Lower lobe of right lung (tissue), 2 donors: ENCODE data around the gene AMZ1. TPM values are rescaled to one million over a fixed set of nuclear protein-coding genes. Genes with fewer than 3 reads are reported as not detected.
A peak's percentile ranks its signal among the peaks of the same experiment; 100 is the strongest.

Experiments used
- ATAC-seq, 2 donors: fragments of 200-7000 bp; cut with Tn5 transposase; one replicate each; pipeline ENCODE4 v1.9.1; 2020 to 2022; ENCODE audit warnings: mild to moderate bottlenecking in 2 of 2, moderate library complexity in 2 of 2
- DNase-seq: peaks from one replicate; pipeline ENCODE4 v3.0.0-alpha.2; 2020
- H3K27ac ChIP-seq: fragments of 200-600 bp; one replicate; pipeline ENCODE4 v1.8.0; 2022
- H3K27me3 ChIP-seq: fragments of 200-600 bp; one replicate; pipeline ENCODE4 v1.8.0; 2022; ENCODE audit warnings: low read depth
- H3K36me3 ChIP-seq: fragments of 200-600 bp; one replicate; pipeline ENCODE4 v1.8.0; 2022; ENCODE audit warnings: mild to moderate bottlenecking
- H3K4me1 ChIP-seq: fragments of 200-600 bp; one replicate; pipeline ENCODE4 v1.8.0; 2022
- H3K4me3 ChIP-seq: fragments of 200-600 bp; one replicate; pipeline ENCODE4 v1.8.0; 2022; ENCODE audit warnings: mild to moderate bottlenecking
- H3K9me3 ChIP-seq: fragments of 200-600 bp; one replicate; pipeline ENCODE4 v1.8.0; 2022
- intact Hi-C: fragments of 100-400 bp; cut with DNase I; formaldehyde crosslinking; loops from one replicate; pipeline ENCODE4 v1.11.0; 2022
- total RNA-seq: library from RNA; stranded (reverse); fragmentation: NEBNext Ultra II Directional; extraction: Animal tissue kit (Norgen Biotek cat#: 25700); gene quantifications from one replicate; pipeline ENCODE4 v1.2.1, GENCODE V29; 2021
- TF ChIP-seq, protein P1 (sequence below): fragments of 200-600 bp; IDR thresholded peaks from one replicate; pipeline ENCODE4 v1.8.0; 2022; ENCODE audit warnings: antibody characterized with exemption, mild to moderate bottlenecking
- donor health status: DM: no; HTN: yes; CAD: no; lungs with severe emphysema.

AMZ1 gene
- total RNA-seq, 1 donor from 2014 or later, result 0.47 TPM

- peaks cover 56% of the 10 kb centered on the region for H3K4me1 ChIP-seq
- intact Hi-C loops, result no loop called here
- H3K27ac ChIP-seq, result peak overlapping the region; percentile 68
- H3K4me3 ChIP-seq, result no peak overlapping the region
- ATAC-seq (peak; percentile 73 to 83), DNase-seq (no peak)
- H3K9me3 ChIP-seq, result no peaks in the 10 kb centered on the region
- no peaks in the 10 kb centered on the region for H3K36me3 ChIP-seq
- H3K27me3 ChIP-seq, result no peaks in the 10 kb centered on the region
- TF ChIP-seq, protein P1, sequence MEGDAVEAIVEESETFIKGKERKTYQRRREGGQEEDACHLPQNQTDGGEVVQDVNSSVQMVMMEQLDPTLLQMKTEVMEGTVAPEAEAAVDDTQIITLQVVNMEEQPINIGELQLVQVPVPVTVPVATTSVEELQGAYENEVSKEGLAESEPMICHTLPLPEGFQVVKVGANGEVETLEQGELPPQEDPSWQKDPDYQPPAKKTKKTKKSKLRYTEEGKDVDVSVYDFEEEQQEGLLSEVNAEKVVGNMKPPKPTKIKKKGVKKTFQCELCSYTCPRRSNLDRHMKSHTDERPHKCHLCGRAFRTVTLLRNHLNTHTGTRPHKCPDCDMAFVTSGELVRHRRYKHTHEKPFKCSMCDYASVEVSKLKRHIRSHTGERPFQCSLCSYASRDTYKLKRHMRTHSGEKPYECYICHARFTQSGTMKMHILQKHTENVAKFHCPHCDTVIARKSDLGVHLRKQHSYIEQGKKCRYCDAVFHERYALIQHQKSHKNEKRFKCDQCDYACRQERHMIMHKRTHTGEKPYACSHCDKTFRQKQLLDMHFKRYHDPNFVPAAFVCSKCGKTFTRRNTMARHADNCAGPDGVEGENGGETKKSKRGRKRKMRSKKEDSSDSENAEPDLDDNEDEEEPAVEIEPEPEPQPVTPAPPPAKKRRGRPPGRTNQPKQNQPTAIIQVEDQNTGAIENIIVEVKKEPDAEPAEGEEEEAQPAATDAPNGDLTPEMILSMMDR, result no peak
Observed at GRCh38 chr7:2757904-2758672, 70.1 kb downstream of the AMZ1 start.

- DNase-seq (no peak), ATAC-seq (no peak)
- peak overlapping the region; percentile 68 for H3K27ac ChIP-seq
- no peaks in the 10 kb centered on the region for H3K27me3 ChIP-seq
- TF ChIP-seq, protein P1, result no peak
- peaks cover 64% of the 10 kb centered on the region for H3K4me1 ChIP-seq
- intact Hi-C loops, result no loop called here
- no peak overlapping the region for H3K4me3 ChIP-seq
- no peaks in the 10 kb centered on the region for H3K36me3 ChIP-seq
- H3K9me3 ChIP-seq, result no peaks in the 10 kb centered on the region
Observed at GRCh38 chr7:2758673-2759616, 70.9 kb downstream of the AMZ1 start.

- H3K9me3 ChIP-seq, result no peaks in the 10 kb centered on the region
- DNase-seq (no peak), ATAC-seq (no peak)
- H3K27me3 ChIP-seq, result no peaks in the 10 kb centered on the region
- intact Hi-C loops, result no loop called here
- H3K4me3 ChIP-seq, result no peak overlapping the region
- H3K27ac ChIP-seq, result peak overlapping the region; percentile 34
- TF ChIP-seq, protein P1, result no peak
- H3K4me1 ChIP-seq, result peaks cover 66% of the 10 kb centered on the region
- no peaks in the 10 kb centered on the region for H3K36me3 ChIP-seq
Observed at GRCh38 chr7:2759736-2760097, 71.7 kb downstream of the AMZ1 start.

- no peak overlapping the region for H3K4me3 ChIP-seq
- peak; percentile 26 to 52 for ATAC-seq
Observed at GRCh38 chr7:2760098-2760889, 72.3 kb downstream of the AMZ1 start.

More at GRCh38 chr7:2760098-2760889, 72.3 kb downstream of the AMZ1 start:
- Histone ChIP-seq H3K27me3 (no peaks in the 10 kb centered on the region), H3K4me1 (peaks cover 66% of the 10 kb centered on the region), H3K36me3 (no peaks in the 10 kb centered on the region), H3K9me3 (no peaks in the 10 kb centered on the region), H3K27ac (peak overlapping the region; percentile 34)
- intact Hi-C loops, result no loop called here
- peak; percentile 72 for DNase-seq
- TF ChIP-seq, protein P1, result peak; percentile 36
